Measurements from ENCODE around the gene KNDC1.

KNDC1 gene

DNA sequence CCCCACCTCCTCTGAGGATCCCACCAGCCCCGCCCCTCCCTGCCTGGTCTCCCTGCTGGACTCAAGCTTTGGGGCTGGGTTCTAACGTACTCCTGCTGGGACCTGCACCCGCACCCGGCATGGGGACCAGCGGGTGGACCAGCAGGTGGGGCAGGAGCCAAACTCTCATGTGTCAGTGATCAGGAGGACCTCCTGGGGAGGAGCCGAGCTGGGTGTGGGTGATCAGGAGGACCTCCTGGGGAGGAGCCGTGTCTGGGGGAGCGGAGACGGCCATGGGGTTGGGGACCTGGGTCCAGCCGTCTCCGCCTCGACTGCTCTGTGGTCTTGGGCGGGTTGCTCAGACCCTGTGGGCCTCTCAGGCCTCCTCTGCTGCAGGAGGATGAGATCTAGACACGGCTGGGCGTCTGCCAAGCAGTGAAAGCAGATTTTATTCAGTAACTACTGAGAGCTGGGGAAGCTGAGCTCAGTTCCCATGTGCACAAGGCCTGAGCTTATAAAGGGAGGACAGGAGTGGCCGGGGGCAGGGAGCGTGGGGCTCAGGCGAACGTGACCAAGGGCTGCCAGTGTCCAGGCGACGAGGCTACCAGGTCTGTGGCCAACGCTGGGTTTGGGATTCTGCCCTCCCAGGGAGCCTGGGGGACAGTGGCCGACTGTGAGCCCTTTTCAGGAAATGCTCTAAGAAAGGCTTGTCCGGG is 36.3 kb downstream of the KNDC1 start:
- Histone ChIP-seq H3K27me3 (ENCODE audit: insufficient read depth, poor library complexity, severe bottlenecking) (peaks cover 3% of the 10 kb centered on the region), H3K4me3 (replicated peaks; ENCODE audit: insufficient read depth, low read length) (no peak overlapping the region), H3K27ac (replicated peaks) (no peak overlapping the region)
- no peak for TF ChIP-seq SPI1 (IDR thresholded peaks at IDR 0.05; ENCODE audit: borderline replicate concordance, low read depth)
- TF ChIP-seq, protein P1, sequence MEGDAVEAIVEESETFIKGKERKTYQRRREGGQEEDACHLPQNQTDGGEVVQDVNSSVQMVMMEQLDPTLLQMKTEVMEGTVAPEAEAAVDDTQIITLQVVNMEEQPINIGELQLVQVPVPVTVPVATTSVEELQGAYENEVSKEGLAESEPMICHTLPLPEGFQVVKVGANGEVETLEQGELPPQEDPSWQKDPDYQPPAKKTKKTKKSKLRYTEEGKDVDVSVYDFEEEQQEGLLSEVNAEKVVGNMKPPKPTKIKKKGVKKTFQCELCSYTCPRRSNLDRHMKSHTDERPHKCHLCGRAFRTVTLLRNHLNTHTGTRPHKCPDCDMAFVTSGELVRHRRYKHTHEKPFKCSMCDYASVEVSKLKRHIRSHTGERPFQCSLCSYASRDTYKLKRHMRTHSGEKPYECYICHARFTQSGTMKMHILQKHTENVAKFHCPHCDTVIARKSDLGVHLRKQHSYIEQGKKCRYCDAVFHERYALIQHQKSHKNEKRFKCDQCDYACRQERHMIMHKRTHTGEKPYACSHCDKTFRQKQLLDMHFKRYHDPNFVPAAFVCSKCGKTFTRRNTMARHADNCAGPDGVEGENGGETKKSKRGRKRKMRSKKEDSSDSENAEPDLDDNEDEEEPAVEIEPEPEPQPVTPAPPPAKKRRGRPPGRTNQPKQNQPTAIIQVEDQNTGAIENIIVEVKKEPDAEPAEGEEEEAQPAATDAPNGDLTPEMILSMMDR (IDR thresholded peaks at IDR 0.05; ENCODE audit: insufficient read depth, low read length): no peak
- no peak for TF ChIP-seq GABPA (IDR thresholded peaks at IDR 0.05; ENCODE audit: low read depth)
- TF ChIP-seq POLR2AphosphoS5 (IDR thresholded peaks at IDR 0.05; ENCODE audit: low read depth): no peak
- TF ChIP-seq, protein P2, sequence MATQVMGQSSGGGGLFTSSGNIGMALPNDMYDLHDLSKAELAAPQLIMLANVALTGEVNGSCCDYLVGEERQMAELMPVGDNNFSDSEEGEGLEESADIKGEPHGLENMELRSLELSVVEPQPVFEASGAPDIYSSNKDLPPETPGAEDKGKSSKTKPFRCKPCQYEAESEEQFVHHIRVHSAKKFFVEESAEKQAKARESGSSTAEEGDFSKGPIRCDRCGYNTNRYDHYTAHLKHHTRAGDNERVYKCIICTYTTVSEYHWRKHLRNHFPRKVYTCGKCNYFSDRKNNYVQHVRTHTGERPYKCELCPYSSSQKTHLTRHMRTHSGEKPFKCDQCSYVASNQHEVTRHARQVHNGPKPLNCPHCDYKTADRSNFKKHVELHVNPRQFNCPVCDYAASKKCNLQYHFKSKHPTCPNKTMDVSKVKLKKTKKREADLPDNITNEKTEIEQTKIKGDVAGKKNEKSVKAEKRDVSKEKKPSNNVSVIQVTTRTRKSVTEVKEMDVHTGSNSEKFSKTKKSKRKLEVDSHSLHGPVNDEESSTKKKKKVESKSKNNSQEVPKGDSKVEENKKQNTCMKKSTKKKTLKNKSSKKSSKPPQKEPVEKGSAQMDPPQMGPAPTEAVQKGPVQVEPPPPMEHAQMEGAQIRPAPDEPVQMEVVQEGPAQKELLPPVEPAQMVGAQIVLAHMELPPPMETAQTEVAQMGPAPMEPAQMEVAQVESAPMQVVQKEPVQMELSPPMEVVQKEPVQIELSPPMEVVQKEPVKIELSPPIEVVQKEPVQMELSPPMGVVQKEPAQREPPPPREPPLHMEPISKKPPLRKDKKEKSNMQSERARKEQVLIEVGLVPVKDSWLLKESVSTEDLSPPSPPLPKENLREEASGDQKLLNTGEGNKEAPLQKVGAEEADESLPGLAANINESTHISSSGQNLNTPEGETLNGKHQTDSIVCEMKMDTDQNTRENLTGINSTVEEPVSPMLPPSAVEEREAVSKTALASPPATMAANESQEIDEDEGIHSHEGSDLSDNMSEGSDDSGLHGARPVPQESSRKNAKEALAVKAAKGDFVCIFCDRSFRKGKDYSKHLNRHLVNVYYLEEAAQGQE (IDR thresholded peaks at IDR 0.05; ENCODE audit: insufficient replicate concordance, low read depth): no peak
- no peak for DNase-seq (ENCODE audit: low read depth in 1 of 2, low spot score in 1 of 2)

DNA sequence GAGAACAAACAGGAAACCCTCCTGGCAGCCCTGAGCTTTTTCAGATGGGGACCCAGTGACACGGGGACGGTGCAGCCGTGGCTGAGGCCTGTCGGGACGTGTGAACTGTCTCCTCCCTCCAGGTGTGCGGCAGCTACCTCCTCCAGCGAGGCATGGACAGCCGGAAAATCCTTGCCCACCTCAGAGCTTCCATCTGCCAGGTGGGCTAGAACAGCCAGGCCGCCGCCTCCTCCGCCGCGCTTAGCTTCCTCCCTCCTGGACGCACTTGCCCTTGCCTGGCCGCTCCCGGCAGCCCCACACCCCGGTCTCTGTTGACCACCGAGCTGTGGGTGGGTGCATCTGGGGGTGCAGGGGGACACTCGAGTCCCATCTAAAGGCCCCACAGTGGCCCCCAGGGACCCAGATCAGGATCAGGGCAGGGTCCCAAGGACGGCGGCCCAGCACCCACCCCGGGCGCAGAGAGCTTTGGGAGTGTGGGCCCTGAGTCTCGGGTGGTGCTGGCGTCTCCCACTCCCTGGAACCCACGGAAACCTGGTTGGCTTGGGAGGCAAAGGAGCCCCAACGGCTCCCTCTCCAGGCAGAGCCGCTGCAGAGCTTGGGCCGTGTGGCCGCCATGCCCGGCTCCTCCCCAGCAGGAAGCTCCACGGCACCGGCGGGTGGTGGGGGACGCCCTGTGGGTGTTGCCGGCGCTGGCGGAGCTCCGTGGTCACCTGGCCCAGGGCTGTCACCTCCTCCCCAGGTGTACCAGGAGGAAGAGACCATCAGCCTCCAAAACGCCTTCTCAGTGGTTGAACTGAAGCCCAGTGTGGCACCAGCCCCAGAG is 37.1 kb downstream of the KNDC1 start:
- DNase-seq (ENCODE audit: low read depth in 1 of 2, low spot score in 1 of 2): no peak
- no peak overlapping the region for H3K27ac ChIP-seq (replicated peaks)
- no peak overlapping the region for H3K4me3 ChIP-seq (replicated peaks; ENCODE audit: insufficient read depth, low read length)
- H3K27me3 ChIP-seq (ENCODE audit: insufficient read depth, poor library complexity, severe bottlenecking): peaks cover 3% of the 10 kb centered on the region
- no peak for TF ChIP-seq GABPA (IDR thresholded peaks at IDR 0.05; ENCODE audit: low read depth)
- TF ChIP-seq, protein P2 (IDR thresholded peaks at IDR 0.05; ENCODE audit: insufficient replicate concordance, low read depth): no peak
- TF ChIP-seq, protein P1 (IDR thresholded peaks at IDR 0.05; ENCODE audit: insufficient read depth, low read length): no peak
- TF ChIP-seq SPI1 (IDR thresholded peaks at IDR 0.05; ENCODE audit: borderline replicate concordance, low read depth): no peak
- no peak for TF ChIP-seq POLR2AphosphoS5 (IDR thresholded peaks at IDR 0.05; ENCODE audit: low read depth)

DNA sequence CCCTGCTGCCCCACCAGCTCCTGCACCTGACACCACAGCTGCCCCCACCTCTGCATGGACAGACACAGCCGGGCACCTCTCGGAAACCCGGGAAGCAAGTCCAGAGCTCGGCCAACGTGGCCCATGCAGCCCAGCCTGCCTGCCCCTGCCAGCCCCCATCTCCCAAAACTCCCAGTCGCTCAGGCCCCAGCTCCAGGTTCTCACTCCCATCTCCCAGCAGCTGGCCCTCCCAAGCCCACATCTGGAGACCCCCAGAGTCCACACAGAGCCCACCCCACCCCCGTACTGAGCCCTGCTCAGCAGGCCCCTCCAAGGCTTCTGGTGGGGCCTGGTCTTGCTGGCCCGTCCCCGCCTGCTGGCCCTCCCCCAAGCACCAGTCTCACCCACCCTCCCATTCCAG is 37.8 kb downstream of the KNDC1 start:
- TF ChIP-seq, protein P1 (IDR thresholded peaks at IDR 0.05; ENCODE audit: insufficient read depth, low read length): no peak
- TF ChIP-seq POLR2AphosphoS5 (IDR thresholded peaks at IDR 0.05; ENCODE audit: low read depth): no peak
- TF ChIP-seq, protein P2 (IDR thresholded peaks at IDR 0.05; ENCODE audit: insufficient replicate concordance, low read depth): no peak
- H3K4me3 ChIP-seq (replicated peaks; ENCODE audit: insufficient read depth, low read length): no peak overlapping the region
- no peak for DNase-seq (ENCODE audit: low read depth in 1 of 2, low spot score in 1 of 2)

More for the DNA sequence above, 37.8 kb downstream of the KNDC1 start:
- H3K27me3 ChIP-seq (ENCODE audit: insufficient read depth, poor library complexity, severe bottlenecking): peaks cover 3% of the 10 kb centered on the region
- no peak overlapping the region for H3K27ac ChIP-seq (replicated peaks)
